IMR-90 (cell line): ENCODE results near the gene RALGPS2. TPM values are rescaled to one million over a fixed set of nuclear protein-coding genes. Genes with fewer than 3 reads are reported as not detected.

Source experiments
- ATAC-seq: fragments of 200-7000 bp; cut with Tn5 transposase; 2 replicates; pipeline ENCODE4 v1.9.1; 2020; ENCODE audit warnings: low read depth, mild to moderate bottlenecking, moderate library complexity
- BruUV-seq: library from RNA; stranded (reverse); fragments of 400-500 nt; replicated peaks from 2 replicates; lab custom pipeline; 2021; lab: Mats Ljungman, UMichigan
- CTCF ChIA-PET: fragments of 300-600 bp; formaldehyde crosslinking; extraction: SDS; loops from one replicate; lab custom pipeline; 2021; ENCODE audit warnings: antibody characterized with exemption; lab: Yijun Ruan, JAX
- POLR2A ChIA-PET: fragments of 300-600 bp; sonication (Branson Sonifier 250); formaldehyde crosslinking; loops from one replicate; lab custom pipeline; 2022; ENCODE audit warnings: antibody characterized with exemption; ENCODE audit not compliant: unreplicated experiment; lab: Charles Lee
- DNase-seq: peaks from one replicate; pipeline ENCODE4 v3.0.0; 2013
- H2AFZ ChIP-seq: replicated peaks from 2 replicates; pipeline ENCODE3; 2013; ENCODE audit warnings: low read length, mild to moderate bottlenecking; ENCODE audit not compliant: poor library complexity
- H2AK5ac ChIP-seq: 2 replicates; pipeline ENCODE4 v1.6.1; 2013; ENCODE audit warnings: low read depth, low read length, inconsistent platforms
- H2AK9ac ChIP-seq: replicated peaks from 2 replicates; pipeline ENCODE3; 2013; ENCODE audit warnings: mild to moderate bottlenecking, low read depth, low read length, moderate library complexity; ENCODE audit not compliant: poor library complexity
- H2BK120ac ChIP-seq: 2 replicates; pipeline ENCODE4 v1.6.1; 2013; ENCODE audit warnings: low read depth, low read length, inconsistent platforms
- H2BK15ac ChIP-seq: 3 replicates; pipeline ENCODE4 v1.6.1; 2013; ENCODE audit warnings: low read depth, low read length, inconsistent platforms
- H2BK20ac ChIP-seq: 2 replicates; pipeline ENCODE4 v1.6.1; 2013; ENCODE audit warnings: low read depth, mild to moderate bottlenecking, inconsistent platforms, low read length, moderate library complexity
- H2BK5ac ChIP-seq: 2 replicates; pipeline ENCODE4 v1.6.1; 2013; ENCODE audit warnings: mild to moderate bottlenecking, low read depth, low read length, inconsistent platforms; ENCODE audit not compliant: poor library complexity, severe bottlenecking
- H3K14ac ChIP-seq: replicated peaks from 2 replicates; pipeline ENCODE4 v1.6.1; 2013; ENCODE audit warnings: low read depth, low read length, inconsistent platforms
- H3K18ac ChIP-seq: 2 replicates; pipeline ENCODE4 v1.6.1; 2013; ENCODE audit warnings: low read depth, low read length, control low read depth
- H3K23ac ChIP-seq: 2 replicates; pipeline ENCODE4 v1.6.1; 2013; ENCODE audit warnings: low read depth, low read length, inconsistent platforms
- H3K27ac ChIP-seq: 2 replicates; pipeline ENCODE4 v1.5.1; 2013; ENCODE audit warnings: mild to moderate bottlenecking, control low read depth, low read length; ENCODE audit not compliant: insufficient read depth
- H3K27me3 ChIP-seq: 2 replicates; pipeline ENCODE4 v1.6.1; 2013; ENCODE audit warnings: low read length; ENCODE audit not compliant: control insufficient read depth, insufficient read depth
- H3K36me3 ChIP-seq: 2 replicates; pipeline ENCODE4 v1.6.1; 2013; ENCODE audit warnings: low read length, mixed read lengths; ENCODE audit not compliant: control insufficient read depth, insufficient read depth
- H3K4ac ChIP-seq: 2 replicates; pipeline ENCODE4 v1.6.1; 2013; ENCODE audit warnings: low read depth, low read length, inconsistent platforms
- H3K4me1 ChIP-seq: 2 replicates; pipeline ENCODE4 v1.6.1; 2013; ENCODE audit warnings: low read length, mixed read lengths; ENCODE audit not compliant: control insufficient read depth, insufficient read depth
- H3K4me2 ChIP-seq: 2 replicates; pipeline ENCODE4 v1.6.1; 2013; ENCODE audit warnings: low read depth, mild to moderate bottlenecking, control low read depth, low read length, moderate library complexity
- H3K4me3 ChIP-seq: 2 replicates; pipeline ENCODE4 v1.5.1; 2013; ENCODE audit warnings: low read depth, mild to moderate bottlenecking, control low read depth, low read length, moderate library complexity; ENCODE audit not compliant: insufficient read depth
- H3K56ac ChIP-seq: 2 replicates; pipeline ENCODE4 v1.6.1; 2013; ENCODE audit warnings: low read length, inconsistent platforms; ENCODE audit not compliant: insufficient read depth; ENCODE audit errors: extremely low read depth
- H3K79me1 ChIP-seq, 2 experiments: 2 replicates each; pipeline ENCODE4 v1.6.1; 2013; ENCODE audit warnings: low read length in 2 of 2, inconsistent platforms in 1 of 2, low read depth in 1 of 2
- H3K9ac ChIP-seq: 2 replicates; pipeline ENCODE4 v1.6.1; 2013; ENCODE audit warnings: low read depth, low read length, control low read depth
- H3K9me1 ChIP-seq: 2 replicates; pipeline ENCODE4 v1.6.1; 2013; ENCODE audit warnings: low read length, inconsistent platforms; ENCODE audit not compliant: insufficient read depth
- H3K9me3 ChIP-seq: 2 replicates; pipeline ENCODE4 v1.6.1; 2013; ENCODE audit warnings: low read length; ENCODE audit not compliant: control insufficient read depth, insufficient read depth
- H4K20me1 ChIP-seq: 2 replicates; pipeline ENCODE4 v1.6.1; 2013; ENCODE audit warnings: low read length, inconsistent platforms; ENCODE audit not compliant: insufficient read depth
- H4K5ac ChIP-seq: 2 replicates; pipeline ENCODE4 v1.6.1; 2013; ENCODE audit warnings: mild to moderate bottlenecking, low read depth, low read length, control low read depth
- H4K8ac ChIP-seq, 2 experiments: 2 replicates each; pipeline ENCODE4 v1.6.1; 2013; ENCODE audit warnings: low read depth in 2 of 2, low read length in 2 of 2, control low read depth in 1 of 2, inconsistent platforms in 1 of 2
- H4K91ac ChIP-seq: 2 replicates; pipeline ENCODE4 v1.6.1; 2013; ENCODE audit warnings: low read depth, low read length, inconsistent platforms; ENCODE audit not compliant: insufficient read depth
- CEBPB ChIP-seq: IDR thresholded peaks from 2 replicates; pipeline ENCODE4 v1.6.1; 2012; ENCODE audit warnings: low read depth, low read length, improper control_type of control experiment
- RAD21 ChIP-seq: IDR thresholded peaks from 2 replicates; pipeline ENCODE4 v1.6.1; 2012; ENCODE audit warnings: low read length, improper control_type of control experiment
- dilution Hi-C: fragments of 300-500 bp; cut with HindIII; formaldehyde crosslinking; loops from one replicate; pipeline ENCODE4 v1.14.3; 2018; ENCODE audit warnings: low sequenced_read_pairs; ENCODE audit not compliant: unreplicated experiment
- in situ Hi-C: fragments of 300-500 bp; cut with MboI; formaldehyde crosslinking; loops from 3 replicates; pipeline ENCODE4 v1.14.3; 2019; ENCODE audit warnings: low sequenced_read_pairs, inconsistent platforms, mixed read lengths
- intact Hi-C: fragments of 100-400 bp; cut with micrococcal nuclease; formaldehyde crosslinking; loops from 2 replicates; pipeline ENCODE4 v1.10.0; 2022
- polyA plus RNA-seq, 3 experiments: library from polyadenylated mRNA; depleted of rRNA; stranded (reverse); fragments of >200 nt; gene quantifications; 2 replicates each; pipeline ENCODE4 v1.2.3, GENCODE V29; 2012; ENCODE audit warnings: low replicate concordance in 1 of 3
- total RNA-seq: library from RNA; depleted of rRNA; stranded (reverse); fragments of >200 nt; gene quantifications from 2 replicates; pipeline ENCODE4 v1.2.3, GENCODE V29; 2012

The RALGPS2 gene
- total and polyA plus RNA-seq, 2 of the 4 experiments (the other 2 are of a cell fraction): 13.8 to 148 TPM

DNA sequence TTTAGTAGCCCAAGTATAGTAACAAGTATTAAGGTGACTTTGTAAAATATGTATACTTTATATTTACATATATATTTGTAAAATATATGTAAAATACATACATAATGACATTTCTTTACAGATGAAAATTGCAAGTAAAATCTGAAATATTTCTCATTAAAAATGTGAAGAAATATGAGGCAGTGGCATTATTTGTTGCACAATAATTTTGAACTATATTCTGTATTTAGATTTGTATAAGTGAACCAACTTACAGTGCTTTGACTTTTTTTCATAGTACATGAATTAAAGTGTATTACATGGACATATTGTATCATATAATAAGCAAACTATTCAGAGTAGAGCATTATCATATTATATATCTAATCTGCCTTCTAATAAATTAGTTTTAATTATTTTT lies 85.5 kb downstream of the RALGPS2 start:
- Histone ChIP-seq H3K14ac (no peak overlapping the region), H4K8ac (no peak overlapping the region), H3K4me3 (no peak overlapping the region), H3K36me3 (peaks cover 18% of the 10 kb centered on the region), H3K9ac (no peak overlapping the region), H2BK120ac (no peak overlapping the region), H3K27me3 (no peaks in the 10 kb centered on the region), H2BK15ac (no peak overlapping the region), H3K23ac (no peak overlapping the region), H3K79me1 (peaks cover 13 to 20% of the 10 kb centered on the region in 2 experiments; a peak in 3 of 4 replicates), H3K56ac (no peak overlapping the region), H3K9me1 (no peaks in the 10 kb centered on the region; the same call in 1 of the 2 replicates), H2AK9ac (no peak overlapping the region), H2AFZ (no peak overlapping the region), H4K20me1 (no peaks in the 10 kb centered on the region; the same call in 1 of the 2 replicates), H3K4ac (no peak overlapping the region), H3K4me2 (no peak overlapping the region), H4K91ac (no peak overlapping the region), H3K18ac (no peak overlapping the region), H3K27ac (no peak overlapping the region), H3K4me1 (no peaks in the 10 kb centered on the region), H2AK5ac (no peak overlapping the region), H2BK20ac (no peak overlapping the region), H4K5ac (no peak overlapping the region), H3K9me3 (no peaks in the 10 kb centered on the region), H2BK5ac (no peak overlapping the region)
- BruUV-seq: no TSS peak
- DNase-seq (no peak), ATAC-seq (no peak)
- dilution Hi-C loops: no loop called here
- TF ChIP-seq CEBPB (peak; percentile 37; the same call in 1 of the 2 replicates), RAD21 (no peak)
- in situ Hi-C loops: no loop called here
- intact Hi-C loops: loop anchor here (5.0 kb wide), 1 partner anchor 37 kb away; no protein-coding TSS in a partner anchor
- CTCF ChIA-PET: no interaction called here
- POLR2A ChIA-PET: no interaction called here
